ENCODE data around the gene RBM7. TPM values are rescaled to one million over a fixed set of nuclear protein-coding genes. Genes with fewer than 3 reads are reported as not detected.

Gene RBM7
- total and polyA plus RNA-seq, 2 experiments from 2014 or later: 20.6 to 35.2 TPM

- H3K27me3 ChIP-seq: no peaks in the 10 kb centered on the region
- H3K36me3 ChIP-seq: peaks cover 6% of the 10 kb centered on the region
- H3K4me3 ChIP-seq: no peak overlapping the region
- DNase-seq (ENCODE audit: low read depth in 1 of 2, low spot score in 1 of 2): no peak
- no peak overlapping the region for H3K27ac ChIP-seq
- TF ChIP-seq CTCF (IDR thresholded peaks at IDR 0.05; ENCODE audit: low read depth, low read length): no peak
- peaks cover 23% of the 10 kb centered on the region for H3K4me1 ChIP-seq (ENCODE audit: low read depth)
- no peaks in the 10 kb centered on the region for H3K9me3 ChIP-seq (ENCODE audit: low read depth)
Measured at GRCh38 chr11:114441921-114442320, 41.5 kb downstream of the RBM7 start.

- H3K4me3 ChIP-seq: no peak overlapping the region
- H3K27ac ChIP-seq: no peak overlapping the region
- peaks cover 23% of the 10 kb centered on the region for H3K4me1 ChIP-seq (ENCODE audit: low read depth)
- no peak for DNase-seq (ENCODE audit: low read depth in 1 of 2, low spot score in 1 of 2)
- no peaks in the 10 kb centered on the region for H3K9me3 ChIP-seq (ENCODE audit: low read depth)
- H3K27me3 ChIP-seq: no peaks in the 10 kb centered on the region
- H3K36me3 ChIP-seq: peaks cover 6% of the 10 kb centered on the region
- TF ChIP-seq CTCF (IDR thresholded peaks at IDR 0.05; ENCODE audit: low read depth, low read length): no peak
Measured at GRCh38 chr11:114442536-114442935, 42.1 kb downstream of the RBM7 start.

- Histone ChIP-seq H3K36me3 (peaks cover 21% of the 10 kb centered on the region), H3K4me3 (no peak overlapping the region), H3K9me3 (ENCODE audit: low read depth) (no peaks in the 10 kb centered on the region), H3K27ac (no peak overlapping the region), H3K4me1 (ENCODE audit: low read depth) (peaks cover 19% of the 10 kb centered on the region), H3K27me3 (no peaks in the 10 kb centered on the region)
- DNase-seq (ENCODE audit: low read depth in 1 of 2, low spot score in 1 of 2): peak in 1 of 2 donors; percentile 22
- TF ChIP-seq CTCF (IDR thresholded peaks at IDR 0.05; ENCODE audit: low read depth, low read length): no peak
Measured at GRCh38 chr11:114447444-114447843, 47.0 kb downstream of the RBM7 start.

GRCh38 chr11:114447892-114448291 lies 47.4 kb downstream of the RBM7 start:
- H3K27me3 ChIP-seq: no peaks in the 10 kb centered on the region
- H3K4me1 ChIP-seq (ENCODE audit: low read depth): peaks cover 19% of the 10 kb centered on the region

GRCh38 chr11:114448749-114449482 lies 48.5 kb downstream of the RBM7 start:
- Histone ChIP-seq H3K27me3 (no peaks in the 10 kb centered on the region), H3K4me1 (ENCODE audit: low read depth) (peaks cover 11% of the 10 kb centered on the region), H3K9me3 (ENCODE audit: low read depth) (no peaks in the 10 kb centered on the region), H3K4me3 (no peak overlapping the region), H3K36me3 (peaks cover 21% of the 10 kb centered on the region), H3K27ac (no peak overlapping the region)
- no peak for DNase-seq (ENCODE audit: low read depth in 1 of 2, low spot score in 1 of 2)
- TF ChIP-seq CTCF (IDR thresholded peaks at IDR 0.05; ENCODE audit: low read depth, low read length): no peak

More at GRCh38 chr11:114447892-114448291, 47.4 kb downstream of the RBM7 start:
- no peak overlapping the region for H3K4me3 ChIP-seq
- peaks cover 21% of the 10 kb centered on the region for H3K36me3 ChIP-seq
- no peak overlapping the region for H3K27ac ChIP-seq
- no peak for TF ChIP-seq CTCF (IDR thresholded peaks at IDR 0.05; ENCODE audit: low read depth, low read length)
- peak in 1 of 2 donors; percentile 69 for DNase-seq (ENCODE audit: low read depth in 1 of 2, low spot score in 1 of 2)
- no peaks in the 10 kb centered on the region for H3K9me3 ChIP-seq (ENCODE audit: low read depth)
